Measurements from ENCODE around the gene ABCA13. TPM values are rescaled to one million over a fixed set of nuclear protein-coding genes. Genes with fewer than 3 reads are reported as not detected.

The ABCA13 gene
- polyA plus RNA-seq, 1 of the 3 experiments (the other 2 are of a cell fraction), result not detected

DNA sequence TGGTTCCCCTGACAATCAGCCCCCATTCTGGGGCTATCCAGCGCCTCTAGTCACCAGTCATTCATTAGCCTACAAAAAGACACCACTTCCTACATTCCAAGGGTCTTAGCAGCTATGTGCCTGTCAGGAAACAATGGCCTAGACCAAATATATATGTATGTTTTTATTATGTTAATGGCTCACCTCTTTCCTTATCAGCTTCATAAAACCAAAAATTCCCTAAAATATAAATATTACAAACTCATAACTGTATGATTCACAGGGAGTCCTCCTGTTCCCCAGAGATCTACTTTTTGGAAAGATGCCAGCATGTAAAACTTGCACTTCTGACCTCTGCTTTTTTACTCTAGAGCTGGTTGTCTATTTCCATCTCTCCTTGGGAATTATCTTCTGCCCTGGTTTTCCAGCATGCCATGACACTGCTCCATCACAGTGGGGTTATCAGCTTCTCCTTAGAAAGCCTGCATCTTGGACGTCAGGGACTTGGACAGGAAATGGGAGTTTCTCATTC lies 79.2 kb downstream of the ABCA13 start:
- no peaks in the 10 kb centered on the region for H3K79me2 ChIP-seq (ENCODE audit: insufficient read depth)
- no peak overlapping the region for H3K4me3 ChIP-seq (ENCODE audit: low read depth in 2 of 2, low read length in 1 of 2)
- WGBS (ENCODE audit: low lambda C conversion rate), result 0% methylated on average over 2 of the region's 2 CpGs
- H3K9me2 ChIP-seq, result no peaks in the 10 kb centered on the region
- H4K20me1 ChIP-seq (ENCODE audit: insufficient read depth), result no peaks in the 10 kb centered on the region
- TF ChIP-seq YY1 (IDR thresholded peaks at IDR 0.05; ENCODE audit: low read depth) (no peak), RXRA (IDR thresholded peaks at IDR 0.05; ENCODE audit: borderline replicate concordance, low read depth) (no peak), SMC3 (IDR thresholded peaks at IDR 0.05; ENCODE audit: low read depth, low read length) (no peak), EZH2phosphoT487 (IDR thresholded peaks at IDR 0.05; ENCODE audit: borderline replicate concordance, low read depth) (no peak), SIN3A (IDR thresholded peaks at IDR 0.05; ENCODE audit: borderline replicate concordance, low read depth, low read length) (no peak), RAD21 (IDR thresholded peaks at IDR 0.05; ENCODE audit: low read length) (no peak), JUND (IDR thresholded peaks at IDR 0.05) (no peak), GABPA (IDR thresholded peaks at IDR 0.05; ENCODE audit: low read depth) (no peak)
- TF ChIP-seq, protein P1, sequence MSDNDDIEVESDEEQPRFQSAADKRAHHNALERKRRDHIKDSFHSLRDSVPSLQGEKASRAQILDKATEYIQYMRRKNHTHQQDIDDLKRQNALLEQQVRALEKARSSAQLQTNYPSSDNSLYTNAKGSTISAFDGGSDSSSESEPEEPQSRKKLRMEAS (IDR thresholded peaks at IDR 0.05; ENCODE audit: low read depth), result no peak
- TF ChIP-seq, protein P2, sequence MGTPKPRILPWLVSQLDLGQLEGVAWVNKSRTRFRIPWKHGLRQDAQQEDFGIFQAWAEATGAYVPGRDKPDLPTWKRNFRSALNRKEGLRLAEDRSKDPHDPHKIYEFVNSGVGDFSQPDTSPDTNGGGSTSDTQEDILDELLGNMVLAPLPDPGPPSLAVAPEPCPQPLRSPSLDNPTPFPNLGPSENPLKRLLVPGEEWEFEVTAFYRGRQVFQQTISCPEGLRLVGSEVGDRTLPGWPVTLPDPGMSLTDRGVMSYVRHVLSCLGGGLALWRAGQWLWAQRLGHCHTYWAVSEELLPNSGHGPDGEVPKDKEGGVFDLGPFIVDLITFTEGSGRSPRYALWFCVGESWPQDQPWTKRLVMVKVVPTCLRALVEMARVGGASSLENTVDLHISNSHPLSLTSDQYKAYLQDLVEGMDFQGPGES (IDR thresholded peaks at IDR 0.05; ENCODE audit: low read depth, low read length), result no peak
- TF ChIP-seq, protein P3, sequence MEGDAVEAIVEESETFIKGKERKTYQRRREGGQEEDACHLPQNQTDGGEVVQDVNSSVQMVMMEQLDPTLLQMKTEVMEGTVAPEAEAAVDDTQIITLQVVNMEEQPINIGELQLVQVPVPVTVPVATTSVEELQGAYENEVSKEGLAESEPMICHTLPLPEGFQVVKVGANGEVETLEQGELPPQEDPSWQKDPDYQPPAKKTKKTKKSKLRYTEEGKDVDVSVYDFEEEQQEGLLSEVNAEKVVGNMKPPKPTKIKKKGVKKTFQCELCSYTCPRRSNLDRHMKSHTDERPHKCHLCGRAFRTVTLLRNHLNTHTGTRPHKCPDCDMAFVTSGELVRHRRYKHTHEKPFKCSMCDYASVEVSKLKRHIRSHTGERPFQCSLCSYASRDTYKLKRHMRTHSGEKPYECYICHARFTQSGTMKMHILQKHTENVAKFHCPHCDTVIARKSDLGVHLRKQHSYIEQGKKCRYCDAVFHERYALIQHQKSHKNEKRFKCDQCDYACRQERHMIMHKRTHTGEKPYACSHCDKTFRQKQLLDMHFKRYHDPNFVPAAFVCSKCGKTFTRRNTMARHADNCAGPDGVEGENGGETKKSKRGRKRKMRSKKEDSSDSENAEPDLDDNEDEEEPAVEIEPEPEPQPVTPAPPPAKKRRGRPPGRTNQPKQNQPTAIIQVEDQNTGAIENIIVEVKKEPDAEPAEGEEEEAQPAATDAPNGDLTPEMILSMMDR (IDR thresholded peaks at IDR 0.05), result no peak
- TF ChIP-seq, protein P4, sequence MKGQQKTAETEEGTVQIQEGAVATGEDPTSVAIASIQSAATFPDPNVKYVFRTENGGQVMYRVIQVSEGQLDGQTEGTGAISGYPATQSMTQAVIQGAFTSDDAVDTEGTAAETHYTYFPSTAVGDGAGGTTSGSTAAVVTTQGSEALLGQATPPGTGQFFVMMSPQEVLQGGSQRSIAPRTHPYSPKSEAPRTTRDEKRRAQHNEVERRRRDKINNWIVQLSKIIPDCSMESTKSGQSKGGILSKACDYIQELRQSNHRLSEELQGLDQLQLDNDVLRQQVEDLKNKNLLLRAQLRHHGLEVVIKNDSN (IDR thresholded peaks at IDR 0.05; ENCODE audit: borderline replicate concordance, low read depth), result no peak
- no peak overlapping the region for H2AFZ ChIP-seq (ENCODE audit: low read depth)
- no peak overlapping the region for H3K9ac ChIP-seq
- peaks cover 3% of the 10 kb centered on the region for H3F3A ChIP-seq (replicated peaks; ENCODE audit: insufficient read depth)
- H3K4me2 ChIP-seq, result no peak overlapping the region
- no peak overlapping the region for H3K27ac ChIP-seq (ENCODE audit: low read depth in 2 of 2, low read length in 1 of 2)
- CTCF ChIA-PET, result no interaction called here
- no peaks in the 10 kb centered on the region for H3K4me1 ChIP-seq (ENCODE audit: control insufficient read depth in 1 of 2, insufficient read depth in 2 of 2, low read depth in 1 of 2, low read length in 1 of 2)
- DNase-seq, result no peak
- H3K9me3 ChIP-seq, result no peaks in the 10 kb centered on the region
- H3K27me3 ChIP-seq (ENCODE audit: insufficient read depth), result peaks cover 18% of the 10 kb centered on the region; the same call in 1 of the 2 replicates
- POLR2A ChIA-PET, result no interaction called here
- no peaks in the 10 kb centered on the region for H3K36me3 ChIP-seq (replicated peaks in 1 of 2; ENCODE audit: control insufficient read depth in 1 of 2, insufficient read depth in 2 of 2, low read length in 1 of 2)

DNA sequence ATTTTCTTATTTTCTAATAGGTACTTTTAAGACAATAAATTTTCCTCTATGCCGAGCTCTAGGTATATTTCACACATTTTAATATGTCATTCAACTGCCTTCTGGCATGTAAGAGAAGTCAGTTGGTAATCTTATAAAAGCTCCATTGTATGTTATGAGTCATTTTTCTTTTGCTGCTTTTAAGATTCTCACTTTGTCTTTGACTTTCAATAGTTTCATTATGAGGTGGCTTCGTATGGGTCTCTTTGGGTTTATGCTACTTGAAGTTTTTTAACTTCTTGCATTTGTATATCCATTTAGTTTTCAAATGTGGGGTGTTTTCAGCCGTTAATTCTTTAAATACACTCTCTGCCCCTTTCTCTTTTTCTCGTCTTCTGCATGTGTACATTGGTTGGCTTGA lies 80.5 kb downstream of the ABCA13 start:
- POLR2A ChIA-PET, result no interaction called here
- no peaks in the 10 kb centered on the region for H3K9me3 ChIP-seq
- peaks cover 10% of the 10 kb centered on the region; the same call in 1 of the 2 replicates for H3K27me3 ChIP-seq (ENCODE audit: insufficient read depth)
- TF ChIP-seq, protein P5, sequence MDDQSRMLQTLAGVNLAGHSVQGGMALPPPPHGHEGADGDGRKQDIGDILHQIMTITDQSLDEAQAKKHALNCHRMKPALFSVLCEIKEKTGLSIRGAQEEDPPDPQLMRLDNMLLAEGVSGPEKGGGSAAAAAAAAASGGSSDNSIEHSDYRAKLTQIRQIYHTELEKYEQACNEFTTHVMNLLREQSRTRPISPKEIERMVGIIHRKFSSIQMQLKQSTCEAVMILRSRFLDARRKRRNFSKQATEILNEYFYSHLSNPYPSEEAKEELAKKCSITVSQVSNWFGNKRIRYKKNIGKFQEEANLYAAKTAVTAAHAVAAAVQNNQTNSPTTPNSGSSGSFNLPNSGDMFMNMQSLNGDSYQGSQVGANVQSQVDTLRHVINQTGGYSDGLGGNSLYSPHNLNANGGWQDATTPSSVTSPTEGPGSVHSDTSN (IDR thresholded peaks at IDR 0.05), result no peak
- TF ChIP-seq YY1 (IDR thresholded peaks at IDR 0.05; ENCODE audit: low read depth) (no peak), MEF2A (IDR thresholded peaks at IDR 0.05; ENCODE audit: borderline replicate concordance, low read depth) (no peak), NRF1 (IDR thresholded peaks at IDR 0.05; ENCODE audit: low read depth, low read length) (no peak)
- no peak overlapping the region for H3K9ac ChIP-seq
- H3K9me2 ChIP-seq, result no peaks in the 10 kb centered on the region
- H3F3A ChIP-seq (replicated peaks; ENCODE audit: insufficient read depth), result peaks cover 3% of the 10 kb centered on the region
- CTCF ChIA-PET, result interaction anchor here (1.0 kb wide), 1 partner anchor 13 kb away, joined by 3 read pairs; no protein-coding TSS in a partner anchor
- H3K4me1 ChIP-seq (ENCODE audit: control insufficient read depth in 1 of 2, insufficient read depth in 2 of 2, low read depth in 1 of 2, low read length in 1 of 2), result no peaks in the 10 kb centered on the region
- WGBS (ENCODE audit: low lambda C conversion rate), result 2% methylated on average over 4 of the region's 4 CpGs
- no peaks in the 10 kb centered on the region for H3K36me3 ChIP-seq (replicated peaks in 1 of 2; ENCODE audit: control insufficient read depth in 1 of 2, insufficient read depth in 2 of 2, low read length in 1 of 2)
- no peaks in the 10 kb centered on the region for H4K20me1 ChIP-seq (ENCODE audit: insufficient read depth)
- no peak for DNase-seq
- no peak overlapping the region for H3K4me3 ChIP-seq (ENCODE audit: low read depth in 2 of 2, low read length in 1 of 2)
- no peak overlapping the region for H3K4me2 ChIP-seq
- no peak overlapping the region for H3K27ac ChIP-seq (ENCODE audit: low read depth in 2 of 2, low read length in 1 of 2)
- H3K79me2 ChIP-seq (ENCODE audit: insufficient read depth), result no peaks in the 10 kb centered on the region
- peak overlapping the region; percentile 41; the same call in 1 of the 2 replicates for H2AFZ ChIP-seq (ENCODE audit: low read depth)
